DMS153 (cell line): ENCODE data around the gene VHLL.
"Not testable (repeated sequence)": the region's sequence is repeated elsewhere in the genome, so short reads cannot be mapped to it uniquely, and the experiment has no call there.

Source experiments
- DNase-seq: peaks from one replicate; lab custom pipeline; 2025; lab: John Stamatoyannopoulos, UW

The VHLL gene

DNA sequence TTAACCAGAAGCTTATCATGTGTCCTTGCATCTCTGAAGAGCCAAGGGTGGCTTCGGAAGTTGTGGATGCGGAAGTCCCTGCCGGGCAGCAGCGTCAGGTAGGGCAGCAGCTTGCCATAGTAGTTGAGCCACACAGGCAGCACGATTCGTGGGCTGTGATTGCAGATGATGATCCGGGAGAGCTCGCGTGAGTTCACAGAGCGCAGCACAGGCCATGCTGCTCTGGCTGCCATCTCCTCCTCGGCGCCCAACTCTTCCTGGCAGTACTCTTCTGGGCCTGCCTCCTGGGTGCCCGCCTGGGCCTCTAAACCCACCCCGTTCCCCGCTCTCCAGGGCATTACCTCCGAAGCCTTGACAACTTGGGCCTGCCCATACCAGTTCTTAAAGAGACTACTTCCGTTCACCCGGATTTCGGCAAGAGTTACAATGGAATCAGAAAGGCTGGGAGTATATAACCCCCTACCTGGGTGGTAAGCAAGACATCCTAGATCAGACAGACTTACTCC, at the start of gene VHLL:
Gene VHLL, minus strand, starts transcription at position 456 of the 506 bp plus-strand sequence. Its CDS starts 118 bp downstream, at position 338.
- no peak for DNase-seq

DNA sequence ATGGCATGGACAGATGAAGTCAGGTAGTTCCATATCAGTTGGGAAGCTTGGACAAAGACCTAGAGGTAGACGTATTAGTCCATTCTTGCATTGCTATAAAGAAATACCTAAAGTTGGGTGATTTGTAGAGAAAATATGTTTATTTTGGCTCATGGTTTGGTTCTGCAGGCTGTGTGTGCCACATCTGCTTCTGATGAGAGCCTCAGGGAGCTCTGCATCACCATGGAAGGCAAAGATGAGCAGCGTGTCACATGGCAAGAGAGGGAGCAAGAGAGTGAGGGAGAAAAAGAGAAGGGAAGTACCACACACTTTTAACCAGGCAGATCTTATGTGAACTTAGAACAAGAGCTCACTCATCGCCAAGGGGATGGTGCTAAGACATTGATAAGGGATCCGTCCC, 48.2 kb upstream of the VHLL start:
- no peak for DNase-seq

DNA sequence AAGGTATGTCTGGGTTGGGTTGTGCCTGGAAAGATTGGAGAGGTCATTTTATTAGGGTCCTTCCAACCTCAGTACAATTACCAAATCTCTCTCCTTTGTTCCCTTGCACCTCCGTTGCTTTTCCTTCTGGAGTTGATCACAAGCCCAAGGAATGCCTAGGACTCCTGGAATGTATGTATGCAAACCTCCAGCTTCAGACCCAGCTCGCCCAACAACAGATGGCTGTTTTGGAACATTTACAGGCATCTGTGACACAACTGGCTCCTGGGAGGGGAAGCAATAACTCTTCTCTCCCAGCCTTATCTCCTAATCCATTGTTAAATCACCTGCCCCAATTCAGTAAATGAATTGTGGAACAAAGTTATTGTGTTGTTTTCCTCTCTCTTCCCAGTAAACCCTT, 47.5 kb upstream of the VHLL start:
- no peak for DNase-seq

- not testable (repeated sequence) for DNase-seq
Observed at GRCh38 chr1:156346035-156346434, 46.9 kb upstream of the VHLL start.

GRCh38 chr1:156344409-156344808, 45.3 kb upstream of the VHLL start:
- DNase-seq: no peak

DNA sequence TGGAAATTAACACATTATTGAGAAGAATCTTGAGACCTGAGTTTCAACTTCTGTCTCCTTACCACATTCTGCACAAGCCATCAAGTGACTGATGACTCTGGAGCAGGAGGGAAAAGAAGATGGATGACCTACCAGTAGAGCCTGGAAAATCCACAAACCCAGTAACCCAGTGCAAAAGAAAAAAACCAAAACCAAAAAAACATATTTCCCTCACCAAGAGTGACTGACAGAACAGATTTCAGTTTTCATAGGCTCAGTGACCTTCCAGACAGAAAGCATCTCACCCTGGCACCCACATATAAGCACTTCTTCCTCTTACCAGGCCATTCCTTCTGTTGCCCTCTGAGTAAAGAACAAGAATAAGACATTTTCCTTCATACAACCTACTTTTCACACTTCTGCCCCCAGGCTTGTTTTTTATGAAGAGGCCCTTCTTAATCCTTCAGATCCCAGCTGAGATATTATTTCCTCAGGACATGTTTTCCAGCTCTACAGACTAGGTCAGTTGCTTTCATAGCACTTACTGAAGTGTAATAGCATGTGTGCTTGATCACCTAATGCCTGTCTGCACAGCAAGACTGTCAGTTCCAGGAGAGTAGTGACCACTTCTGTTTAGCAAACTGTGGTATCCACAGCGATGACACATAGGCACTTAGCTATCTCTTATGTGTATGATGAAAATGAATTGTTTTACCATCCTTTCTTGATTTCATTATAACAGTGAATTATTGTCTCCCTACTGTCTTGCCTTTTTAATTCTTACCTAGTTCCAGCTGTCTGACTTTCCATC, 43.3 kb upstream of the VHLL start:
- DNase-seq: no peak

- peak; percentile 100 for DNase-seq
Observed at GRCh38 chr1:156338180-156338976, 39.3 kb upstream of the VHLL start, which contains the start of the genes CCT3 and TSACC. Gene CCT3, minus strand, starts transcription at chr1:156338292. Its CDS starts 108 bp downstream, at chr1:156338184. Gene TSACC, plus strand, starts transcription at chr1:156338526. Its CDS starts 1,232 bp downstream, at chr1:156339758.

GRCh38 chr1:156337888-156338179, 38.7 kb upstream of the VHLL start:
- DNase-seq: no peak

DNA sequence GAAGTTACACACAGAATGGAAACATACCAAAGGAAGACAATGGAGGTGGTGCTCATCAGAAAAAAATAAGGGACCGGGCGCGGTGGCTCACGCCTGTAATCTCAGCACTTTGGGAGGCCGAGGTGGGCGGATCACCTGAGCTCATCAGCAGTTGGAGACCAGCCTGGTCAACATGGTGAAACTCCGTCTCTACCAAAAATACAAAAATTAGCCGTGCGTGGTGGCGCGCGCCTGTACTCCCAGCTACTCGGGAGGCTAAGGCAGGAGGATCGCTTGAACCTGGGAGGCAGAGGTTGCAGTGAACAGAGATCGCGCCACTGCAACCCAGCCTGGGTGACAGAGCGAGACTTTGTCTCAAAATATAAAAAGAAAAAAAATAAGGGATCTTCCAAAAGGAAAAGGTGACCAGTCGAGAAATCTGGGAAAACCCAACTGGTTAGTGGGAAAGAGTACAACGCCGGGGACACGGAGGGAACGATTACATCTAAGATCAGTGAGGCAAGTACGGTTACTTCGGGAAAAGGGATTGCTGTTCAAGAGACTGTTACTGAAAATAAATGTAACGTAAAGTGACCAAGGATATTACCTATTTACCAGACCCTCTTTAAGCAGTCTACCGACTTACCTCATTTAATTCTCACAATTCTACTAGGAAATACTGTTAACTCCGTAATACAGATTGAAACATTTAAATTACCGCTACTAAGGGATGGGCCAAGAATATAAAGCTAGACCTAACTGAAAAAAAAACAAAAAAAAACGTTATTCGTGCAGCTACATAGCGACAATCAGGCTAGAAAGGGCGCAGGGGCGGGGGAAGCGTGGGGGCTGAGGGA, 38.2 kb upstream of the VHLL start:
- DNase-seq: no peak

- no peak for DNase-seq
Observed at GRCh38 chr1:156336242-156336641, 37.1 kb upstream of the VHLL start.

GRCh38 chr1:156323179-156323578, 24.1 kb upstream of the VHLL start:
- DNase-seq: not testable (repeated sequence)

GRCh38 chr1:156320560-156320959, 21.5 kb upstream of the VHLL start:
- DNase-seq: no peak

DNA sequence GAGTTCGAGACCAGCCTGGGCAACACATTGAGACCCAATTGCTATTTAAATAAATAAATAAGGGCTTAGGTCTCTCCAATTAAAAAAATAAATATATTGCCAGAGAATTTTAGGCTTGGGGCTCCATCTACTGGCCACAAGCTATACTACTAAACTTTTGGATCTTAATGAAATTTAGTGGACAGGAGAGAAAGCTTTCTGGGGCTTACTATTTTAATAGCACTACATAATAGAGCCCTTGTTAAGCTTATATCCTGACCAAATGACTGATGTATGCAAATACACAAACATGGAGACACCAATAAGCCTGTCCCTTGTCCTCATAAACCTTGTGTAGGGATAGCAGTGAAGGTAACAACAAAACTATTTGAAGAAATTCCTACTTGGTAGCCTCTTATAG, 20.6 kb upstream of the VHLL start:
- DNase-seq: no peak

GRCh38 chr1:156316909-156317308, 17.8 kb upstream of the VHLL start:
- no peak for DNase-seq

DNA sequence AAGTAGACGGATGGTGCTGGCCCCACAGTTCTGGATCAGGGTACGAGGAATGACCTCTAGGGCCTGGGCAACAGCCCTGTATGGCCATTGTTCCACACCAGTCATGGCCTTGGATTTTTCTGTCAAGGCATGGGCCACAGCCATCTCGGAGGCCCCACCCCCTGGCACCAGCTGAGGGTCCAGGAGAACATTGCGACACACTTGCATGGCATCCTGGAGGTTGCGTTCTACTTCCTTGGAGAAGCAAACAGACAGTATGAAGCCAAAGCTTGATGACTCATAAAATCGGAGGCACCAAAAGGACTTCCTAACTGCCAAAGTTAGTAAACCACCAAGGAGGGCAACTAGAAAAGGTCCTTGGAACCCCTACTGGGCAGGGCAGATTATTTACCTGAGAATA, 11.9 kb upstream of the VHLL start:
- DNase-seq: no peak

- DNase-seq: no peak
Observed at GRCh38 chr1:156308078-156308477, 9.0 kb upstream of the VHLL start.

GRCh38 chr1:156305215-156305614, 6.1 kb upstream of the VHLL start:
- DNase-seq: no peak

DNA sequence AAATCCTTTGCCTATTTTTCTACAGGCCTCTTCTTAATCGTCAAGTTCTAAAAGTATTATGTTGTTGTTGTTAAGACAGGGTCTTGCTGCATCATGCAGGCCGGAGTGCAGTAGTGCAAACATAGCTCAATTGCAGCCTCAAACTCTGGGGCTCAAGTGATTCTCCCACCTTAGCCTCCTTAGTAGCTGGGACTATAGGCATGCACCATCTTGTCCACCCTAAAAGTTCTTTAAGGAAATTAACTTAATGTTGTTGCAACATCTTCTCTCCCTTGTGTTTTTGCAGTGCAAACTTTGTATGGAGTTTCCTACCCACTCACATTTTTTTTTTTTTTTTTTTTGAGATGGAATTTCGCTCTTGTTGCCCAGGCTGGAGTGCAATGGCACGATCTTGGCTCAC, 4.1 kb upstream of the VHLL start:
- DNase-seq: no peak

- no peak for DNase-seq
Observed at GRCh38 chr1:156295391-156295947, 3.6 kb downstream of the VHLL start, which contains the start of gene GLMP. Gene GLMP, minus strand, starts transcription at chr1:156295679. Its CDS starts 34 bp downstream, at chr1:156295645.

DNA sequence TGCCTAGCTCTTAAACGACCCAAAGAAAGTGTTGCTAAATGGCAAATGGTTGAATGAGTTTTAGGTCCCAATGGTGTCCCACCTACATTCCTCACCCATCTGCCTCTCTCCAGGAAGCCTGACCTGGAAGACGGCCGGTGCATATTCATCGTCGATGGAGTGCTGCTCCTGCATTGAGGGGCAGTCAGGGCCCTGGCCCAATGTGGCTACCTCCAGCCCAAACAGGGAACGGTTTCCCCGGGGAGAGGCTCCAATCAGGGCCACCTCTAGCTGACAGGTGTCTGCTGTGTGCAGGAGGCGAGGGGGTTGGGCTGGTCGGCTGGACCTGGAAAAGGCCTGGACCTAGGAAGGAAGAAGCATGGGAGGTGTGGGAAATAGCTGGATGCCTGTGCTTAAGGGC, 5.2 kb downstream of the VHLL start:
- no peak for DNase-seq

- no peak for DNase-seq
Observed at GRCh38 chr1:156293098-156293434, 6.0 kb downstream of the VHLL start.
